T47D (cell line): Measurements from ENCODE around the gene RNF113B.

Experiments
- DNase-seq, 2 experiments: peaks; one replicate each; pipeline versions ENCODE4 v3.0.0 to v3.0.0-alpha.2; 2011 to 2012; ENCODE audit warnings: low read depth in 1 of 2, low spot score in 1 of 2
- JUND ChIP-seq: IDR thresholded peaks from 2 replicates; pipeline ENCODE4 v1.6.1; 2012; ENCODE audit warnings: low read depth
- in situ Hi-C: cut with HindIII; loops from 2 replicates; pipeline ENCODE4 v1.10.0; 2016; ENCODE audit warnings: low sequenced_read_pairs, low pct_unique_long_range_greater_than_20kb

The RNF113B gene

DNA sequence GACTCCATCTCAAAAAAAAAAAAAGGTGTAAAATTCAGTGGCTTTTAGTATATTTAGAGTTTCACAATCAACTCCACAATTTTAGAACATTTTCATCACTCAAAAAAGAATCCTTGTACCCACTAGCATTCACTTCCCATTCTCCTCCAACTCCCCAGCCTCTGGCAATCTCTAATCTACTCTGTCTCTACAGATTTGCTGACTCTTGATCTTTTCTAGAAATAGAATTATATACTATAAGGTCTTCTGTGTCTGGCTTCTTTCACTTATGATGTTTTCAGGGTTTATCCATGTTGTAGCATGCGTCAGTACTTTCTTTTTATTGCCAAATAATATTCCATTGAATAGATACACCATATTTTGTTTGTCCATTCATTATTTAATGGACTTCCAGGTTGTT, 42.2 kb downstream of the RNF113B start:
- in situ Hi-C loops, result no loop called here
- no peak for TF ChIP-seq JUND
- DNase-seq, result no peak

DNA sequence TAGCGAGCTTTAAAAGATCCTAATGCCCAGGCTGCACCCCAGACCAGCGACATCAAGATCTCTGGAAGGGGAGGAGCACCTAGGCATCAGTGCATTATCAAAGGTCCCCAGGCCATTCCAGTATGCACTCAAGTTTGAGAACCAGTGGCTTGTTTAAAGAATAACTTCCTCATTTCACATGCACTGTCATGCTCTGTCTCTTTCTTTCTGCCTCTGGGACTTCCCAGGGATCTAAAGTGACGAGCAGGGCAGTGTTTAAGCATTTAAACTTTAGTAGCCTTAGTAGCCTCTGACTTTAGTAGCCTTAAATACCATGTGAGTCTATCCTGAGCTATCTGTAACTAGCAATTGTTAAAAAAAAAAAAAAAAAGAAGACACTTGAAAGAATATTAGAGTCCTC, 43.1 kb downstream of the RNF113B start:
- no peak for DNase-seq
- in situ Hi-C loops, result no loop called here
- no peak for TF ChIP-seq JUND

DNA sequence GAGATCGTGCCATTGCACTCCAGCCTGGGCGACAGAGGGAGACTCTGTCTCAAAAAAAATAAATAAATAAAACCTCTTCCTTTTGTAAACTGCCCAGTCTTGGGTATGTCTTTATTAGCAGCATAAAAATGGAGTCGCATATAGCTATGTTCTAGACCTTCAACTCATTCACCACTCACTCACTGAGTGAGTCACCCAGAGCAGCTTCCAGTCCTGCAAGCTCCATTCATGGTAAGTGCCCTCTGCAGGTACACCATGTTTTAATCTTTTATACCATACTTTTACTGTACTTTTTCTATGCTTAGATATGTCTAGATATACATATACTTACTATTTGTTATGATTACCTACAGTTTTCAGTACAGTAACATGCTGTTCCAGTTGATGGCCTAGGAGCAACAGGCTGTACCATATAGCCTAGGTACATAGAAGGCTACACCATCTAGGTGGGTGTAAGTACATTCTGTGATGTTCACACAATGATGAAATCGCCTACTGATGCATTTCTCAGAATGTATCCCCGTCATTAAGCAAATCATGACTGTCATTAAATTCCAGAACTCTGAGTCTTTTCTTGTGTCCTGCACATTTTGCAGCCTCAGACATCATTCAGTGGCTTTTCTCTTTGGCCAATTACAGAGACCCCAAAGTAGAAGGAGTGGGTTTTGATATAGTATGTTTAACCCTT, 47.9 kb downstream of the RNF113B start:
- in situ Hi-C loops, result no loop called here
- no peak for DNase-seq

More for the DNA sequence above, 47.9 kb downstream of the RNF113B start:
- TF ChIP-seq JUND, result no peak
